Measurements from ENCODE around the gene FOXF1.

- TF ChIP-seq EZH2phosphoT487 (IDR thresholded peaks at IDR 0.05; ENCODE audit: insufficient read depth, low read depth) (no peak), EZH2 (IDR thresholded peaks at IDR 0.05; ENCODE audit: insufficient read depth, poor library complexity, severe bottlenecking) (no peak)
Measured at GRCh38 chr16:86555704-86556075, 45.4 kb downstream of the FOXF1 start.
